KMS-11 (cell line): ENCODE data around the gene SIRT5.
A peak's percentile ranks its signal among the peaks of the same experiment; 100 is the strongest.

Experiments used
- H2AFZ ChIP-seq: fragments of 200-600 bp; sonication (generic); 2 replicates; pipeline ENCODE4 v1.6.1; 2016; ENCODE audit warnings: antibody characterized with exemption, mixed run types, low read depth
- H3K27ac ChIP-seq: fragments of 200-600 bp; sonication (generic); 2 replicates; pipeline ENCODE4 v1.6.1; 2016; ENCODE audit warnings: mild to moderate bottlenecking, mixed run types
- H3K27me3 ChIP-seq: fragments of 200-600 bp; sonication (generic); 2 replicates; pipeline ENCODE4 v1.6.1; 2017; ENCODE audit warnings: mild to moderate bottlenecking, low read depth, mixed run types, moderate library complexity; ENCODE audit not compliant: insufficient read depth
- H3K36me3 ChIP-seq: fragments of 200-600 bp; sonication (generic); 2 replicates; pipeline ENCODE4 v1.6.1; 2017; ENCODE audit warnings: mild to moderate bottlenecking, mixed run types; ENCODE audit not compliant: insufficient read depth
- H3K4me1 ChIP-seq: fragments of 200-600 bp; sonication (generic); 2 replicates; pipeline ENCODE4 v1.6.1; 2016; ENCODE audit warnings: mild to moderate bottlenecking, low read depth, mixed run types; ENCODE audit not compliant: poor library complexity, severe bottlenecking
- H3K4me2 ChIP-seq: fragments of 200-600 bp; sonication (generic); 2 replicates; pipeline ENCODE4 v1.7.0; 2016; ENCODE audit warnings: mild to moderate bottlenecking, mixed run types
- H3K4me3 ChIP-seq: fragments of 200-600 bp; sonication (generic); IDR thresholded peaks from 2 replicates; pipeline ENCODE4 v1.6.1; 2017; ENCODE audit warnings: low read depth, low read length, mixed read lengths; ENCODE audit not compliant: insufficient read depth
- H3K79me2 ChIP-seq: fragments of 200-600 bp; sonication (generic); 2 replicates; pipeline ENCODE4 v1.6.1; 2016; ENCODE audit warnings: low read depth, mixed run types; ENCODE audit not compliant: insufficient read depth
- H3K9ac ChIP-seq: fragments of 200-600 bp; sonication (generic); 2 replicates; pipeline ENCODE4 v1.6.1; 2016; ENCODE audit warnings: mild to moderate bottlenecking, mixed run types
- H4K20me1 ChIP-seq: fragments of 200-600 bp; sonication (generic); 2 replicates; pipeline ENCODE4 v1.6.1; 2016; ENCODE audit warnings: mild to moderate bottlenecking, mixed run types; ENCODE audit not compliant: insufficient read depth
- CTCF ChIP-seq: fragments of 200-600 bp; sonication (generic); conservative IDR thresholded peaks from 2 replicates; pipeline ENCODE4 v1.6.1; 2017; ENCODE audit warnings: low read depth, mild to moderate bottlenecking, antibody characterized with exemption, low read length, moderate library complexity, mixed read lengths

The SIRT5 gene

DNA sequence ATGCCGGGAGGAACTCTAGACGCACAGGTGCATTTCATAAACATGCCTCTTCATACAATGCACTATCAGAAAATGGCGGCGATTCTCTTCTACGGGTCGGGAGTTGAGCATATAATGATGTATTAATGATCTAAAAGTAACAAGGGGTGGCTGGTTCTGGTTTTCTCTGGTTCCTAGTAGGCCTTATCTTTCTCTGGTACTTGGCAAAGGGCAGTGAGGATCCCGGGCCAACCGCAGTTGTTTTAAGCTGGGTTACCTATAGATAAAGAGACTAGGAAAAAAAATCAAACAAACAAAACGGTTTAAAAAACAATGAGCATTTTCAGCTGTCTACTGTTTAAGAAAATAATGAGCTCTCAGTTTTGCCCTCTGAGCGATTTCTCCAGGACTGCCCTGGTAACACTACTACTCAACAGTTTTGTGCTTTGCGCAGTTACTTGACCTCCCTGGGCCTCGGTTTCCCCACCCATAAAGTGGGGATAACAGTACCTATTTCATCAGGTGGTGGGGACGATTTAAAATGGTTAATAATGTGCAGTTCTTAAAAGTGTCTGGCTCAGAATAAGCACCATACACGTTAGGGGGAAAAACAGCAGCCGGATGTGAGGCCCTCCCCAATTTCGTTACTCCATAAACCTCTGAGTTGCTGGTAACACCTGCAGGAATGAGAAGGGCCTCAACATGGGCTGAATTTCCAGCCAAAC lies 1.3 kb upstream of the SIRT5 start:
- TF ChIP-seq CTCF = no peak
- peak overlapping the region; percentile 94; the same call in 1 of the 2 replicates for H3K27ac ChIP-seq
- H2AFZ ChIP-seq = peak overlapping the region; percentile 58

GRCh38 chr6:13573669-13574110 lies 711 bp upstream of the SIRT5 start:
- Histone ChIP-seq H4K20me1 (no peaks in the 10 kb centered on the region), H3K27ac (peak overlapping the region; percentile 94), H3K79me2 (no peaks in the 10 kb centered on the region; the same call in 1 of the 2 replicates), H3K27me3 (no peaks in the 10 kb centered on the region), H3K4me2 (peak overlapping the region; percentile 47), H2AFZ (peak overlapping the region; percentile 58), H3K4me3 (no peak overlapping the region), H3K4me1 (peaks cover 13% of the 10 kb centered on the region), H3K36me3 (no peaks in the 10 kb centered on the region), H3K9ac (peak overlapping the region; percentile 91; the same call in 1 of the 2 replicates)
- TF ChIP-seq CTCF = no peak; the same call in 1 of the 2 replicates

More for the DNA sequence above, 1.3 kb upstream of the SIRT5 start:
- peak overlapping the region; percentile 91; the same call in 1 of the 2 replicates for H3K9ac ChIP-seq
- H3K27me3 ChIP-seq = no peaks in the 10 kb centered on the region
- no peaks in the 10 kb centered on the region; the same call in 1 of the 2 replicates for H3K79me2 ChIP-seq
- H3K36me3 ChIP-seq = no peaks in the 10 kb centered on the region
- no peak overlapping the region for H3K4me3 ChIP-seq
- H4K20me1 ChIP-seq = no peaks in the 10 kb centered on the region
- H3K4me2 ChIP-seq = peak overlapping the region; percentile 47; the same call in 1 of the 2 replicates
- H3K4me1 ChIP-seq = peaks cover 13% of the 10 kb centered on the region

- Histone ChIP-seq H3K9ac (peak overlapping the region; percentile 91), H3K27me3 (no peaks in the 10 kb centered on the region), H3K4me2 (peak overlapping the region; percentile 65; the same call in 1 of the 2 replicates), H3K27ac (peak overlapping the region; percentile 94), H3K79me2 (no peaks in the 10 kb centered on the region; the same call in 1 of the 2 replicates), H3K4me3 (peak overlapping the region; percentile 58), H3K4me1 (peaks cover 13% of the 10 kb centered on the region), H2AFZ (peak overlapping the region; percentile 92), H3K36me3 (no peaks in the 10 kb centered on the region), H4K20me1 (no peaks in the 10 kb centered on the region)
- TF ChIP-seq CTCF = no peak; the same call in 1 of the 2 replicates
These were observed 241 bp upstream of the SIRT5 start for GRCh38 chr6:13574149-13574570.

GRCh38 chr6:13575377-13575775 lies 975 bp downstream of the SIRT5 start:
- no peak; the same call in none of the 2 replicates for TF ChIP-seq CTCF
- peak overlapping the region; percentile 65 for H3K4me2 ChIP-seq
- H3K4me3 ChIP-seq = no peak overlapping the region
- peak overlapping the region; percentile 94 for H3K27ac ChIP-seq
- H3K36me3 ChIP-seq = no peaks in the 10 kb centered on the region
- H3K9ac ChIP-seq = peak overlapping the region; percentile 91; the same call in 1 of the 2 replicates
- no peaks in the 10 kb centered on the region for H4K20me1 ChIP-seq
- no peaks in the 10 kb centered on the region; the same call in 1 of the 2 replicates for H3K79me2 ChIP-seq
- no peaks in the 10 kb centered on the region for H3K27me3 ChIP-seq
- H3K4me1 ChIP-seq = peaks cover 13% of the 10 kb centered on the region
- H2AFZ ChIP-seq = peak overlapping the region; percentile 92
